T-cell (primary cell): ENCODE measurements around the gene ADRA1B. TPM values are rescaled to one million over a fixed set of nuclear protein-coding genes. Genes with fewer than 3 reads are reported as not detected.
A peak's percentile ranks its signal among the peaks of the same experiment; 100 is the strongest.

Experiments
- ATAC-seq, 4 experiments: fragments of 200-7000 bp in 3 of 4; fragments of 150-1000 bp in 1 of 4; cut with Tn5 transposase; replicated peaks in 1 of 4; 1 replicate in 3 of 4; 2 replicates in 1 of 4; pipeline ENCODE4 v1.10.0; 2021; ENCODE audit warnings: moderate library complexity in 3 of 4, mild to moderate bottlenecking in 2 of 4, moderate number of reproducible peaks in 1 of 4
- CTCF ChIA-PET, 2 donors: fragments of 300-600 bp; sonication (Branson Sonifier 250); formaldehyde crosslinking; loops; one replicate each; lab custom pipeline; 2022; ENCODE audit warnings: antibody characterized with exemption in 2 of 2; lab: Charles Lee
- POLR2A ChIA-PET, 2 donors: fragments of 300-600 bp; sonication (Branson Sonifier 250); formaldehyde crosslinking; loops; one replicate each; lab custom pipeline; 2022; ENCODE audit warnings: antibody characterized with exemption in 2 of 2; lab: Charles Lee
- DNase-seq, 35 experiments: peaks; one replicate each; pipeline versions ENCODE4 v3.0.0 to v3.0.0-alpha.2; 2013 to 2023
- H3K27ac ChIP-seq: one replicate; pipeline ENCODE4 v1.5.1; 2013; ENCODE audit warnings: low read length
- H3K27me3 ChIP-seq, 2 experiments: replicated peaks in 1 of 2; 1 replicate in 1 of 2; 2 replicates in 1 of 2; pipeline versions ENCODE4 v1.6.1 to v1.7.0; 2013; ENCODE audit warnings: low read length in 1 of 2, mixed read lengths in 1 of 2; ENCODE audit not compliant: control insufficient read depth in 2 of 2, insufficient read depth in 2 of 2; ENCODE audit errors: extremely low read depth in 1 of 2
- H3K36me3 ChIP-seq, 2 donors: 1 replicate in 1 of 2; 2 replicates in 1 of 2; pipeline versions ENCODE4 v1.6.1 to v1.7.0; 2013; ENCODE audit warnings: low read length in 1 of 2; ENCODE audit not compliant: control insufficient read depth in 2 of 2, insufficient read depth in 1 of 2; ENCODE audit errors: extremely low read depth in 1 of 2
- H3K4me1 ChIP-seq, 2 experiments: 1 replicate in 1 of 2; 2 replicates in 1 of 2; pipeline versions ENCODE4 v1.6.1 to v1.7.0; 2013; ENCODE audit warnings: low read length in 2 of 2, mixed read lengths in 1 of 2; ENCODE audit not compliant: insufficient read depth in 2 of 2, control insufficient read depth in 1 of 2; ENCODE audit errors: extremely low read depth in 1 of 2
- H3K4me3 ChIP-seq, 2 donors: 1 replicate in 1 of 2; 2 replicates in 1 of 2; pipeline versions ENCODE4 v1.5.1 to v1.7.0; 2013; ENCODE audit warnings: mild to moderate bottlenecking in 2 of 2, low read length in 1 of 2, moderate library complexity in 1 of 2; ENCODE audit not compliant: control insufficient read depth in 1 of 2; ENCODE audit errors: extremely low read depth in 1 of 2
- H3K9me3 ChIP-seq: 2 replicates; pipeline ENCODE4 v1.7.0; 2013
- H3K27ac Mint-ChIP-seq, 2 donors: one replicate each; pipeline ENCODE4 v1.8.0; 2020 to 2021; ENCODE audit warnings: mild to moderate bottlenecking in 2 of 2, mixed read lengths in 2 of 2
- H3K27me3 Mint-ChIP-seq, 2 donors: one replicate each; pipeline ENCODE4 v1.8.0; 2021 to 2022; ENCODE audit warnings: mixed read lengths in 2 of 2
- H3K36me3 Mint-ChIP-seq: one replicate; pipeline ENCODE4 v1.8.0; 2021; ENCODE audit warnings: mixed read lengths
- H3K4me1 Mint-ChIP-seq, 3 donors: one replicate each; pipeline ENCODE4 v1.8.0; 2020 to 2022; ENCODE audit warnings: mixed read lengths in 3 of 3, mild to moderate bottlenecking in 1 of 3
- H3K4me3 Mint-ChIP-seq, 3 donors: one replicate each; pipeline ENCODE4 v1.8.0; 2020 to 2022; ENCODE audit warnings: mild to moderate bottlenecking in 3 of 3, mixed read lengths in 3 of 3, moderate library complexity in 3 of 3
- H3K9me3 Mint-ChIP-seq, 3 donors: one replicate each; pipeline ENCODE4 v1.8.0; 2020 to 2022; ENCODE audit warnings: mixed read lengths in 3 of 3
- WGBS: methylation state at CpG from one replicate; pipeline ENCODE4 v1.1.5; 2013; ENCODE audit warnings: missing lambda C conversion rate; ENCODE audit not compliant: insufficient coverage; 5-methylcytosine and 5-hydroxymethylcytosine counted together
- total RNA-seq, 35 experiments: library from RNA in 6 of 35; stranded (reverse) in 6 of 35; fragments of 120-200 nt in 1 of 35; gene quantifications; one replicate each; pipeline versions ENCODE4 v1.2.1 to v1.2.4 and lab custom pipeline; 2013 to 2026

ADRA1B gene
- total RNA-seq, 5 donors from 2014 or later (not counting 1 experiment from before 2014, with no cell fraction given) = 0.12 TPM; not detected in 4

DNA sequence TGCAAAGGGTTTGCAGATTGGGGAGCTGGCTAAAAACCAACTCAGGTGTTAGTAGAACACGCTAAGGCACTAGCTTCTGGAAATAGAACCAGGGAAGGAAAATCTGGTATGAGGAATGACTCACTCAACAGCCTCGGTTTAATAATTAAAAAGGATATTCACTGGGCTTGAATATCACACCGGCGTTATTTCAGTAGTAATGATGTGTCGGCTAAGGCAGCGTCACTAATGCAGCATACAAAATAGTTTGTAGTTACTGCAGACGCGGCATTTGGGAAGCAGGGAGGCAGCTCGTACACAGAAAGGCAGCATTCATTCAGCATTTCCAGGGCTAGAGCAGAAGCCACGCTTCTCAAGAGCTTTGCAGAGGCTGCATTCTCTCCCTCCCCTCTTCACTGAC is 1.7 kb downstream of the ADRA1B start:
- Mint-ChIP-seq H3K9me3 (no peaks in the 10 kb centered on the region), H3K36me3 (no peaks in the 10 kb centered on the region), H3K4me3 (no peak overlapping the region), H3K4me1 (peaks cover 9 to 14% (median 14%) of the 10 kb centered on the region in 3 donors), H3K27ac (no peak overlapping the region), H3K27me3 (peaks cover 48 to 56% of the 10 kb centered on the region in 2 donors)
- H3K4me3 ChIP-seq = no peak overlapping the region
- H3K4me1 ChIP-seq = peaks cover 0 to 10% of the 10 kb centered on the region in 2 experiments
- H3K27me3 ChIP-seq = peaks cover 10 to 38% of the 10 kb centered on the region in 2 experiments
- ATAC-seq (no peak), DNase-seq (no peak)
- ChIA-PET CTCF (interaction anchor here (0.6 to 0.9 kb wide), 3 partner anchors 473 to 632 kb away, joined by 3 read pairs; no protein-coding TSS in a partner anchor), POLR2A (no interaction called here)
- 82% methylated on average over 6 of the region's 10 CpGs for WGBS
- H3K27ac ChIP-seq = no peak overlapping the region
- H3K36me3 ChIP-seq = no peaks in the 10 kb centered on the region
- no peaks in the 10 kb centered on the region for H3K9me3 ChIP-seq

DNA sequence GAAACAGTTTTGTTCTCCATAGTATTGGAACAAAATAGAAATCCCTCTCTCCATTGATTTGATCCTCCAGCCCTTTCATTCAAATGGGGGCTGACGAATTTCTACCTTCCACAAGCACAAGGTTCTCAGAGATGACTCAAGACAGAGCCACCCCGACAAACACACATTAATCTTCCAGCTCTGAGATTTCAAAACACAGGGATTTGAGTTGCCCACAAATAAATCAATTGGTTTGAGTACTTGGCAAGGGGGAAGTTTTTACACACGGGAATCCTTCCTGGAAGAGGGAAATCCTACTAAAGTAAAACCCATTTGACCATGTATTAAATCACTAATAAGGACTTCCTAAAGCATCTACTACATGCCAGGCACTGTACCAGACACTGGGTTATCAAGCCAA is 5.4 kb downstream of the ADRA1B start:
- H3K27me3 Mint-ChIP-seq = peaks cover 38 to 51% of the 10 kb centered on the region in 2 donors
- ChIA-PET POLR2A (no interaction called here), CTCF (interaction anchor here in 1 of 2 donors (0.6 kb wide), 1 partner anchor 421 kb away, joined by 3 read pairs; no protein-coding TSS in a partner anchor)
- no peak overlapping the region for H3K4me3 Mint-ChIP-seq
- no peaks in the 10 kb centered on the region for H3K9me3 Mint-ChIP-seq
- H3K4me3 ChIP-seq = no peak overlapping the region
- WGBS = no CpG with 5 or more reads among the region's 3 CpGs
- no peaks in the 10 kb centered on the region for H3K9me3 ChIP-seq
- H3K36me3 Mint-ChIP-seq = no peaks in the 10 kb centered on the region
- no peaks in the 10 kb centered on the region for H3K36me3 ChIP-seq
- no peak overlapping the region for H3K27ac ChIP-seq
- H3K27me3 ChIP-seq = peaks cover 7 to 33% of the 10 kb centered on the region in 2 experiments
- H3K4me1 Mint-ChIP-seq = peaks cover 5 to 7% (median 6%) of the 10 kb centered on the region in 3 donors
- ATAC-seq = no peak
- peaks cover 0 to 3% of the 10 kb centered on the region in 2 experiments for H3K4me1 ChIP-seq
- no peak overlapping the region for H3K27ac Mint-ChIP-seq
- DNase-seq = no peak

DNA sequence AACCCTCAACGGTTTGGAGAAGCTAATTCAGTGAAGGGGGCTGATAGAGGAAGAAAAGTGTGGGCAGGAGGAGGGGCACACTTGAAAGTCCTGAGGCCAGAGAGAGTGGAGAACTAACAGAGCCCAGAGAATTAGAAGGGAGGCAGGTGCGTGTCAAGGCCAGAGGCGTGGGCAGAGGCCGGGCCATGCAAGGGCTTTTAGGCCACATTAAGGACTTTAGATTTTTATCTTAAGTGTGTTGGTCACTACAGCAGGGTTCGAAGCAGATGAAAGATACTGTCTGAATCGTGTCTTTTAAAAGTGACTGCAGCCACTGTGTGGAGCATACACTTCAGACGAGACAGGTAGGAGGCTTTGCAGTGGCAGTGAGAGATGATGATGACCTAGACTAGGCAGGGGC is 6.7 kb downstream of the ADRA1B start:
- no peak overlapping the region for H3K4me3 ChIP-seq
- CTCF ChIA-PET = no interaction called here
- Mint-ChIP-seq H3K27ac (no peak overlapping the region), H3K4me3 (no peak overlapping the region), H3K36me3 (no peaks in the 10 kb centered on the region), H3K9me3 (no peaks in the 10 kb centered on the region), H3K27me3 (peaks cover 30 to 40% of the 10 kb centered on the region in 2 donors), H3K4me1 (no peaks in the 10 kb centered on the region)
- no peak overlapping the region for H3K27ac ChIP-seq
- no peaks in the 10 kb centered on the region for H3K4me1 ChIP-seq
- ATAC-seq (no peak), DNase-seq (no peak)
- POLR2A ChIA-PET = no interaction called here
- H3K9me3 ChIP-seq = no peaks in the 10 kb centered on the region
- peaks cover 5 to 26% of the 10 kb centered on the region in 2 experiments for H3K27me3 ChIP-seq
- 68% methylated on average over 7 of the region's 7 CpGs for WGBS
- no peaks in the 10 kb centered on the region for H3K36me3 ChIP-seq

DNA sequence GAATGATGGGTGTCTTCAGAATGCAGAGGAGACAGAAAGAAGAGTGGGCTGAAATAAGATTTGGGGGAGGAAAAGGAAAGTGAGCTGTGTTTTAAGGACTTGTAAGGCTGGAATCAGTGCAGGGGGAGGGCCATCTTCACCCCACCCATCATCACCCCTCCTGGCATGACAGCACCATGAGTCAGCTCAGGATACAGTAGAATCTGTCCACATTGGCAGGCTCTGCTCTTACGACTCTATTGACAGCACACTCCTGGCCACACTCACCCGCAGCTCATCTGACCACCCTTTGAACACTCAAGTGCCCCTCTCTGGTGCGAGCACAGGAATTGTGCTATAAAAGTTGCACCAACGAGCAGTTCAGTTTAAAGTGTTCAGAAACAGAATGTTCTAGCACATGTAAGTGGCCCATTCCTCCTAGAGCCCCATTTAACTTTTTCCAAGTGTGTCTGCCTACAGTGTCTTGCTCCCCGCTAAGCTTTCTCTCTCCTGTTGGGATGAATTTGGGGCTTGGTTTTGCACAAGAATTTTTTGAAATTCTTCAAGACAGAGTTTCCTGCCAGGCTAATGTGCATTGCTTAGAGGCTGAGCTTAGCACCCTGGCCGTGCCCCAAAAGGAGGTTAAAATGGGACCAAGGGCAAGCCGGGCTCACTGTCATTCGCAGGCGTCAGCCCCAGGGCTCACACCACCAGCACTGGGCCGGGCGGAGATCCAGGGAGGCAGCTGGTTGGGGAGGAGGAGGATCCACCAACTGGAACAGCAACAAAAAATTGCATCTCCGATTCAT is 12.0 kb downstream of the ADRA1B start:
- ChIA-PET CTCF (no interaction called here), POLR2A (no interaction called here)
- H3K27me3 Mint-ChIP-seq = peaks cover 41 to 46% of the 10 kb centered on the region in 2 donors
- no peaks in the 10 kb centered on the region for H3K36me3 Mint-ChIP-seq
- Histone ChIP-seq H3K27ac (no peak overlapping the region), H3K4me3 (no peak overlapping the region), H3K36me3 (no peaks in the 10 kb centered on the region), H3K27me3 (peaks cover 2 to 31% of the 10 kb centered on the region in 2 experiments), H3K9me3 (no peaks in the 10 kb centered on the region), H3K4me1 (peaks cover 0 to under 1% of the 10 kb centered on the region in 2 experiments)
- H3K4me1 Mint-ChIP-seq = peaks cover 0 to 4% (median 2%) of the 10 kb centered on the region in 3 donors
- no peak overlapping the region for H3K27ac Mint-ChIP-seq
- DNase-seq (no peak), ATAC-seq (no peak)
- H3K9me3 Mint-ChIP-seq = no peaks in the 10 kb centered on the region
- H3K4me3 Mint-ChIP-seq = no peak overlapping the region
- 90% methylated on average over 7 of the region's 12 CpGs for WGBS

DNA sequence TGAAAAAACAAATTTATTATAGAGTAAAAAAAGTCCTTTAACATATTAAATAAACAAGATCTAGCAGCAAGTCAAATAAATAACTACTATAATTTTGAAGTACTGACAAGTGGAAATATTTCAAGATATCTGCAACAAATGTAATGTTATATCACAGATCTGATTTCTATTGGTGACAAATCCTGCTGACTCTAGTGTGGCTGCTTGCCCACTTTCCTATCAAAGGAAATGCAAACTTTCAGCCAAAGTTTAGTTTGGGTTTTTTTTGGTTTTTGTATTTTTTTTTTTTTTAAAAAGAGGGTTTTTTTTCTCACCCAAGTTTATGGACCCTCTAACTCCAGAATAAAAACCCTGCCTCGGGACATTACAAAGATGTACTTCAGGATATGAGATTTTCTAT is 12.9 kb downstream of the ADRA1B start:
- no CpG with 5 or more reads among the region's 1 CpG for WGBS
- H3K9me3 Mint-ChIP-seq = no peaks in the 10 kb centered on the region

DNA sequence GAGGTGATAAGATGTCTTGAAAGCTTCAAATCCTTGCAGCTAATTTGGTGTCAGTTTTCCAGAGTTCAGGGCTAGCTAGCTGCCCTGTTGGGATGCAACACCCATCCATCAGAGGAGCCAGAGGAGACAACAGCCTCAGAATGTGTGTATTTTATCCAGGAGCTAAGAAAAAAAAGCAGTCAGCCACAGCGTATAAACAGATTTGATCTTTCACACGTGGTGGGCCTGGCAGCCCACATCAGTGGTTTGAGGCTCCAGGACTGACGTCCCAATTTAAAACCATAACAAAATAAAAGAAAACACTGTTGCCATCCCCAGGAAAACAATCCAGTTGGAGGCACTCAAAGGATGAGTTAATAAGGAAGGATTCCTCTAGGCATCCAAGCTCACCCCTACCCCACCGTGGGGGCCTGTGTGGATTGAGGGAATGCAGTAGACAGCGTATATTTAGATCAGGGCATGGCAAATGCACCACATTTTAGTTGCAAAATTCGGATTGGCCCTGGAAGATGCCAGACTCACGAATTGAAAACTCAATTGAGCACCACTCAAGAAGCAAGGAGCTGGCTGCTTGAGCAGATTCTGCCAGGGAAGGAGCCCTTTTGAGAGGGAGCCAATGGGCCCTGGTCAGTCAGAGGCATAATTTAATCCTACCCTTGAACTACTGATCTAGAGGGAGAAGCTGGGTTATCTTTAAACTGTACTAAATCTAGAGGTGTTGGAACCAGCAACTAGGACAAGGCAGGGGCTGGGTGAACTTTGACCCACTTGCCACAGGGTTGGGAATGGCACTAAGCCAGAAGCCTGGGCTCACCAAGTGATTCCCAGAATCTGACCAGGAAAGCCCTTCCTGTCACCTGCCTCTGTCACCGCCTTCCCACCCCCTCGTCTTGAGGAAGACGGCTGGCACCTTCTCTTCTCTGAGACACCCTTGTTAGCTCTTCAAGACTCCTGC is 17.5 kb downstream of the ADRA1B start:
- Histone ChIP-seq H3K36me3 (no peaks in the 10 kb centered on the region), H3K27me3 (peaks cover 0 to 25% of the 10 kb centered on the region in 2 experiments), H3K4me3 (no peak overlapping the region), H3K4me1 (peaks cover 0 to 9% of the 10 kb centered on the region in 2 experiments), H3K27ac (no peak overlapping the region), H3K9me3 (no peaks in the 10 kb centered on the region)
- DNase-seq = peak in 14 of 35 experiments; percentile 7 to 43 (median 18)
- Mint-ChIP-seq H3K36me3 (no peaks in the 10 kb centered on the region), H3K9me3 (no peaks in the 10 kb centered on the region), H3K4me1 (peaks cover 0 to 7% (median 6%) of the 10 kb centered on the region in 3 donors), H3K27me3 (peaks cover 31 to 50% of the 10 kb centered on the region in 2 donors), H3K27ac (no peak overlapping the region), H3K4me3 (no peak overlapping the region)
- ChIA-PET CTCF (interaction anchor here in 1 of 2 donors (1.0 kb wide), 1 partner anchor 14 kb away, joined by 4 read pairs; no protein-coding TSS in a partner anchor), POLR2A (interaction anchor here in 1 of 2 donors (0.6 kb wide), 1 partner anchor 671 kb away, joined by 3 read pairs; no protein-coding TSS in a partner anchor)
- ATAC-seq = peak in 1 of 4 experiments; percentile 37
- 75% methylated on average over 2 of the region's 10 CpGs for WGBS

More for the DNA sequence above, 12.9 kb downstream of the ADRA1B start:
- peaks cover 0 to 7% (median 6%) of the 10 kb centered on the region in 3 donors for H3K4me1 Mint-ChIP-seq
- CTCF ChIA-PET = no interaction called here
- no peak for ATAC-seq
- Histone ChIP-seq H3K27ac (no peak overlapping the region), H3K9me3 (no peaks in the 10 kb centered on the region), H3K36me3 (no peaks in the 10 kb centered on the region), H3K4me3 (no peak overlapping the region), H3K4me1 (peaks cover 0 to 9% of the 10 kb centered on the region in 2 experiments), H3K27me3 (peaks cover 2 to 37% of the 10 kb centered on the region in 2 experiments)
- H3K36me3 Mint-ChIP-seq = no peaks in the 10 kb centered on the region
- POLR2A ChIA-PET = no interaction called here
- no peak overlapping the region for H3K4me3 Mint-ChIP-seq
- H3K27me3 Mint-ChIP-seq = peaks cover 46 to 50% of the 10 kb centered on the region in 2 donors
- no peak for DNase-seq
- H3K27ac Mint-ChIP-seq = no peak overlapping the region
